MM.1S (cell line): ENCODE measurements around the gene C20orf202.

Source experiments
- EZH2 ChIP-seq: fragments of 300-600 bp; sonication (generic); optimal IDR thresholded peaks from 2 replicates; pipeline ENCODE3; 2017; ENCODE audit warnings: low read depth, mild to moderate bottlenecking, antibody characterized with exemption, low read length, mixed read lengths
- TF ChIP-seq, protein P1 (sequence below): fragments of 300-600 bp; sonication (generic); IDR thresholded peaks from 2 replicates; pipeline ENCODE4 v1.5.1; 2016; ENCODE audit warnings: antibody characterized with exemption, low read length, mixed read lengths

DNA sequence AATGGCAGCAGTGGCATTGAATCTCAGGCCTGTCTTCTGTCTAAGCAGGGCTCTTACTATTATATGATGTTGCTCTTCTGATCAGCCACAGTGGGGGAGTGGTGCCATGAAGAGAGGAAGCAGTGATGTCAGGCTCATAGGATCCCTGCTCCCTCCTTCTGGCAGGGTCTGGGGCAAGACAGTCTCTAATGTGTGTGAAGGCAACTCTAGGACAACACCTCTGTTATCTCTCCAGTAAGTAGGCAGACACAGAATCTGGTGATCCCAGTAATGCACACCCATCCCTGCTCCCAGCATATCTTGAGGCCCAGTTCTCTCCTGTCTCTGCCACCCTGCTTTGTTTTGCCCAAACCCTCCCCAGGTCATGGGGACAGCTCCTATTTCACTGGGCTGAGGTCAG, 8.8 kb downstream of the C20orf202 start:
- TF ChIP-seq, protein P1, sequence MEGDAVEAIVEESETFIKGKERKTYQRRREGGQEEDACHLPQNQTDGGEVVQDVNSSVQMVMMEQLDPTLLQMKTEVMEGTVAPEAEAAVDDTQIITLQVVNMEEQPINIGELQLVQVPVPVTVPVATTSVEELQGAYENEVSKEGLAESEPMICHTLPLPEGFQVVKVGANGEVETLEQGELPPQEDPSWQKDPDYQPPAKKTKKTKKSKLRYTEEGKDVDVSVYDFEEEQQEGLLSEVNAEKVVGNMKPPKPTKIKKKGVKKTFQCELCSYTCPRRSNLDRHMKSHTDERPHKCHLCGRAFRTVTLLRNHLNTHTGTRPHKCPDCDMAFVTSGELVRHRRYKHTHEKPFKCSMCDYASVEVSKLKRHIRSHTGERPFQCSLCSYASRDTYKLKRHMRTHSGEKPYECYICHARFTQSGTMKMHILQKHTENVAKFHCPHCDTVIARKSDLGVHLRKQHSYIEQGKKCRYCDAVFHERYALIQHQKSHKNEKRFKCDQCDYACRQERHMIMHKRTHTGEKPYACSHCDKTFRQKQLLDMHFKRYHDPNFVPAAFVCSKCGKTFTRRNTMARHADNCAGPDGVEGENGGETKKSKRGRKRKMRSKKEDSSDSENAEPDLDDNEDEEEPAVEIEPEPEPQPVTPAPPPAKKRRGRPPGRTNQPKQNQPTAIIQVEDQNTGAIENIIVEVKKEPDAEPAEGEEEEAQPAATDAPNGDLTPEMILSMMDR: no peak
- no peak for TF ChIP-seq EZH2
